HL-60 (cell line): ENCODE measurements around the gene SV2C.

ENCODE experiments used
- DNase-seq, 2 experiments: peaks; one replicate each; pipeline ENCODE4 v3.0.0-alpha.2; 2010 to 2020; ENCODE audit warnings: low read depth in 1 of 2, low spot score in 1 of 2
- H3K27ac ChIP-seq: fragments of 250-450 bp; sonication (Bioruptor Pico); replicated peaks from 2 replicates; pipeline ENCODE4 v1.5.1; 2020; ENCODE audit warnings: mild to moderate bottlenecking, moderate library complexity
- H3K27me3 ChIP-seq: fragments of 250-450 bp; sonication (Bioruptor Pico); 2 replicates; pipeline ENCODE4 v1.5.1; 2021; ENCODE audit warnings: mild to moderate bottlenecking, moderate library complexity; ENCODE audit not compliant: insufficient read depth, poor library complexity, severe bottlenecking
- H3K4me3 ChIP-seq: replicated peaks from 2 replicates; pipeline ENCODE4 v1.5.1; 2011; ENCODE audit warnings: mild to moderate bottlenecking, control low read depth, low read length; ENCODE audit not compliant: insufficient read depth
- GABPA ChIP-seq: IDR thresholded peaks from 2 replicates; pipeline ENCODE4 v1.6.1; 2012; ENCODE audit warnings: low read depth
- POLR2AphosphoS5 ChIP-seq: IDR thresholded peaks from 2 replicates; pipeline ENCODE4 v1.6.1; 2012; ENCODE audit warnings: low read depth
- SPI1 ChIP-seq: IDR thresholded peaks from 2 replicates; pipeline ENCODE4 v1.6.1; 2012; ENCODE audit warnings: low read depth, mild to moderate bottlenecking, borderline replicate concordance
- TF ChIP-seq, protein P1 (sequence below): IDR thresholded peaks from 2 replicates; pipeline ENCODE4 v1.6.1; 2012; ENCODE audit warnings: low read depth; ENCODE audit not compliant: insufficient replicate concordance
- TF ChIP-seq, protein P2 (sequence below): IDR thresholded peaks from one replicate; pipeline ENCODE4 v1.5.1; 2011; ENCODE audit warnings: low read length, control low read depth, inconsistent platforms; ENCODE audit not compliant: insufficient read depth

Gene SV2C

DNA sequence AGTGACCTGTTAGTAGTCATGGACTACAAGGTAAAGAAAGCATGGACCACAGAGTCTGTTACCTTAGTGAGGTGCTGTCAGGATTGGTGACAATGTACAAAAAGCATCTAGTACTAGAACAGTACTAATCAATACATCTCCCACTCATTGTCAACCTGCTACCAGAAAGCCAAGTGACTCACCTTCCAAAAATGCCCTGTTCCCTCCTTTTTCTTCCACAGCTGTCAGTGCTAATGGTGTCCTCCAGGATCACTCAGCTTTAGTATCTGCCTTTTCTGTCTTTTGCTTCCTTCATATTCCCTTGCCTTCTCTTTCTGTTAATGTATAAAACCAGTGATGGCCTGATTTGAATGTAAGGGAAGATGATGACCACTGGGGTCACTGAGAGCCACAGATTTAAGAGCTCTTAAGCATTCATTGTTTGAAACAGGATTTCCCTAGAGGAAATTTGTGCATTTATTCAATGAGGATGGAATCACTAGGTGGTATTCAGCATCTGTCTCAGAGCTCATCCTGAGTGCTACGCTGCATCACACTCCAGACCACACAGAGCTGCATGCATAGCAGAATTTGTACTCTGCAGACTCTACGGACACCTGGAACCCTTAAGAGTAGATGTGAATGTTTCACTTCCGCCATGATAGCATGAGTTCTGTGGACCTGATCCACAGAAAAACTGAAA is 71.0 kb downstream of the SV2C start:
- DNase-seq: no peak
- no peak overlapping the region for H3K4me3 ChIP-seq

DNA sequence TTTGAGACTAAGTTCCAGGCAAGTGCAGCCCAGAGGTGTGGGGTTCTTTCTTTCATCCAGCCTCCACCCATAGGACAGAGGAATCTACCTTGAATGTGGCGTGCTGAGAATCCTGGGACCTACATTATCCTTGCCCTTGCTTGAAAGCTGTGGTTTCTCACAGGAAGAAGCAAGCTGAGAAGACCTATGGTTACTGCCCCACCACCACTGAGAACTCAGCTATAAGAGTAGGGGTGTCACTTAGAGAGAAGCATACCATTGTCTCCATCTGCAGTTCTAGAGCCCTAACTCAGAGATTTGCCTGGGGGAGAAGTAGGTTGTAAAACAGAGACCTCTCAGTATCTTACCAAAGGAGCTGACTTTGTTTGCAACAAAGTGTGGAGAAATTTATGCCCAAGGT is 72.4 kb downstream of the SV2C start:
- no peak for TF ChIP-seq SPI1
- TF ChIP-seq GABPA: no peak
- no peak for TF ChIP-seq POLR2AphosphoS5
- TF ChIP-seq, protein P1, sequence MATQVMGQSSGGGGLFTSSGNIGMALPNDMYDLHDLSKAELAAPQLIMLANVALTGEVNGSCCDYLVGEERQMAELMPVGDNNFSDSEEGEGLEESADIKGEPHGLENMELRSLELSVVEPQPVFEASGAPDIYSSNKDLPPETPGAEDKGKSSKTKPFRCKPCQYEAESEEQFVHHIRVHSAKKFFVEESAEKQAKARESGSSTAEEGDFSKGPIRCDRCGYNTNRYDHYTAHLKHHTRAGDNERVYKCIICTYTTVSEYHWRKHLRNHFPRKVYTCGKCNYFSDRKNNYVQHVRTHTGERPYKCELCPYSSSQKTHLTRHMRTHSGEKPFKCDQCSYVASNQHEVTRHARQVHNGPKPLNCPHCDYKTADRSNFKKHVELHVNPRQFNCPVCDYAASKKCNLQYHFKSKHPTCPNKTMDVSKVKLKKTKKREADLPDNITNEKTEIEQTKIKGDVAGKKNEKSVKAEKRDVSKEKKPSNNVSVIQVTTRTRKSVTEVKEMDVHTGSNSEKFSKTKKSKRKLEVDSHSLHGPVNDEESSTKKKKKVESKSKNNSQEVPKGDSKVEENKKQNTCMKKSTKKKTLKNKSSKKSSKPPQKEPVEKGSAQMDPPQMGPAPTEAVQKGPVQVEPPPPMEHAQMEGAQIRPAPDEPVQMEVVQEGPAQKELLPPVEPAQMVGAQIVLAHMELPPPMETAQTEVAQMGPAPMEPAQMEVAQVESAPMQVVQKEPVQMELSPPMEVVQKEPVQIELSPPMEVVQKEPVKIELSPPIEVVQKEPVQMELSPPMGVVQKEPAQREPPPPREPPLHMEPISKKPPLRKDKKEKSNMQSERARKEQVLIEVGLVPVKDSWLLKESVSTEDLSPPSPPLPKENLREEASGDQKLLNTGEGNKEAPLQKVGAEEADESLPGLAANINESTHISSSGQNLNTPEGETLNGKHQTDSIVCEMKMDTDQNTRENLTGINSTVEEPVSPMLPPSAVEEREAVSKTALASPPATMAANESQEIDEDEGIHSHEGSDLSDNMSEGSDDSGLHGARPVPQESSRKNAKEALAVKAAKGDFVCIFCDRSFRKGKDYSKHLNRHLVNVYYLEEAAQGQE: no peak
- Histone ChIP-seq H3K27me3 (no peaks in the 10 kb centered on the region), H3K4me3 (no peak overlapping the region), H3K27ac (no peak overlapping the region)
- DNase-seq: no peak

More for the DNA sequence above, 71.0 kb downstream of the SV2C start:
- Histone ChIP-seq H3K27me3 (no peaks in the 10 kb centered on the region), H3K27ac (no peak overlapping the region)
- TF ChIP-seq GABPA (no peak), POLR2AphosphoS5 (no peak), SPI1 (no peak)
- TF ChIP-seq, protein P2, sequence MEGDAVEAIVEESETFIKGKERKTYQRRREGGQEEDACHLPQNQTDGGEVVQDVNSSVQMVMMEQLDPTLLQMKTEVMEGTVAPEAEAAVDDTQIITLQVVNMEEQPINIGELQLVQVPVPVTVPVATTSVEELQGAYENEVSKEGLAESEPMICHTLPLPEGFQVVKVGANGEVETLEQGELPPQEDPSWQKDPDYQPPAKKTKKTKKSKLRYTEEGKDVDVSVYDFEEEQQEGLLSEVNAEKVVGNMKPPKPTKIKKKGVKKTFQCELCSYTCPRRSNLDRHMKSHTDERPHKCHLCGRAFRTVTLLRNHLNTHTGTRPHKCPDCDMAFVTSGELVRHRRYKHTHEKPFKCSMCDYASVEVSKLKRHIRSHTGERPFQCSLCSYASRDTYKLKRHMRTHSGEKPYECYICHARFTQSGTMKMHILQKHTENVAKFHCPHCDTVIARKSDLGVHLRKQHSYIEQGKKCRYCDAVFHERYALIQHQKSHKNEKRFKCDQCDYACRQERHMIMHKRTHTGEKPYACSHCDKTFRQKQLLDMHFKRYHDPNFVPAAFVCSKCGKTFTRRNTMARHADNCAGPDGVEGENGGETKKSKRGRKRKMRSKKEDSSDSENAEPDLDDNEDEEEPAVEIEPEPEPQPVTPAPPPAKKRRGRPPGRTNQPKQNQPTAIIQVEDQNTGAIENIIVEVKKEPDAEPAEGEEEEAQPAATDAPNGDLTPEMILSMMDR: no peak
- TF ChIP-seq, protein P1: no peak

DNA sequence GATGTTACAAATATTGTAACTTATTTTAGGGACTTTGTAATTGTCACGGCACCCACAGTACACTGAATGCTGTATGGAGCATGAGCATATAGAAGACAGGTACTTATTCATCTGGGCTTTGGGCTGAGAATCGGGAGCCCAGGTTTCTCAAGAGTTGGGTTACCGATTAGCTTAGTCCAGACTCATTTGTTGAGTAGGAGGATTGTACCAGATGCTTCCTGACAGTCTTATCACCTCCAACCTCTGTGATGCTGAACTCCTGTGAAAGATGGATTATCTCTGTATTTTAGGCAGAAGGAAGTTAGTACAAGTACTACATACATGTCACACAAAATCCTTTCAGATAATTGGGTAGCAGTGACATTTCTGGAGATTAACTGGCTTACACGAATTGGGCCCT is 79.2 kb downstream of the SV2C start:
- Histone ChIP-seq H3K27ac (no peak overlapping the region), H3K27me3 (no peaks in the 10 kb centered on the region), H3K4me3 (no peak overlapping the region)
- no peak for DNase-seq
- no peak for TF ChIP-seq SPI1
- no peak for TF ChIP-seq POLR2AphosphoS5
- TF ChIP-seq, protein P1: no peak
- TF ChIP-seq, protein P2: no peak
- TF ChIP-seq GABPA: no peak
